ENCODE measurements around the gene HDGF. TPM values are rescaled to one million over a fixed set of nuclear protein-coding genes. Genes with fewer than 3 reads are reported as not detected.

The HDGF gene
- total and polyA plus RNA-seq, 2 donors: 116 to 226 TPM

DNA sequence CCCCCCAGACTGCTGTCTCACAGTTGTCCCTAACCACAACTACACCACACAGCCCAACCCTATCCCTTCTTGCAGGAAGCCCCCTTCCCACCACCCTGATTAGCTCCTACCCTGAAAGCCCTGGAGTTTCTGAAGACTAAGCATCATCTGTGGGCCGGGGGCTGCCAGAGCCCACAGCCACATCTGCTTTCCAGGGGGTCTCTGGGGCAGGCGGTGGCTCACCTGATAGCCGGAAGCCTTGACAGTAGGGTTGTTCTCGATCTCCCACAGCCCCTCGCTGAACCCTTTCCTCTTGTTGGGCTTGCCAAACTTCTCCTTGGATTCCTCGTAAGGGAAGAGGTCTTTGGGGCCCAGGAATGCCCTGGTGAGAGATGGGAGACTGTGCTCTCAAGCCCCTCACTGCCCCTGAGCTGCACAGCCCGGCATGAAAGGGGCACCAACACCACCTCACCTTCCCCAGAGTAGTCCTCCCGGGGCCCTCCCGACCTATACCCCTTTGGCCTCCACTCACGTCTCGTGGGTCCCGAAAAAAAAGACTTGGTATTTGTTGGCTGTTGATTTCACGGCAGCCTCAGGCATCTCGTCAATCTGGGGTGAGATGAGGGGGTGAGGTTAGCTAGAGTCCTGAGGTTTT is 6.6 kb downstream of the HDGF start:
- 81% methylated on average over 14 of the region's 14 CpGs for WGBS
- H3K27ac ChIP-seq (ENCODE audit: low read depth in 1 of 2, low read length in 1 of 2): no peak overlapping the region
- H3K9me3 ChIP-seq (ENCODE audit: control insufficient read depth in 2 of 2, insufficient read depth in 1 of 2, low read length in 1 of 2): no peaks in the 10 kb centered on the region
- H3K4me3 ChIP-seq (ENCODE audit: low read length in 2 of 2): no peak overlapping the region
- peaks cover 30 to 78% of the 10 kb centered on the region in 2 donors for H3K4me1 ChIP-seq (ENCODE audit: control insufficient read depth in 2 of 2, insufficient read depth in 2 of 2, low read length in 2 of 2)
- DNase-seq (ENCODE audit: low read depth in 6 of 9, low spot score in 9 of 9): no peak
- H3K36me3 ChIP-seq (ENCODE audit: control insufficient read depth in 2 of 2, insufficient read depth in 2 of 2, low read length in 1 of 2): peaks cover 27 to 53% of the 10 kb centered on the region in 2 donors
- H3K27me3 ChIP-seq (ENCODE audit: control insufficient read depth in 2 of 2, insufficient read depth in 1 of 2, low read length in 1 of 2): no peaks in the 10 kb centered on the region

DNA sequence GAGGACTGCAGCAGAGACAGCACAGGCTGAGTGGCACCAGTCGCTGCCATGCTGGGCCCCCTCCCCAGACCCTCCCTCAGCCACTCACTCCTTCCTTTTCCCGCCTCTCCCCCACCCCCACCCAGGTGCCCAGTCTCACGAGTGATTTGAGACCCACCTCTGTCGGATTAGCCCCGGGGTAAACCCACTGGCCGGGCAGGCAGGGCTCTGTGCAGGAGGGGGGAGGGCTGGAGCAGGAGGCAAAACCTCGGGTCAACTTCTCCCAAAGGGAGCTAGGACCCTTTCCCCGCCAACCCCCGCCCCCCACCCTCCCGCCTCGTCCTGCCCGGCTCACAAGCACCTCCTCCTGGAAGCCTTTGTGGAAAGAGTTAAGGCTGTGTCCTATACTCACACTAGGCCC is 7.1 kb downstream of the HDGF start:
- Histone ChIP-seq H3K4me1 (ENCODE audit: control insufficient read depth in 2 of 2, insufficient read depth in 2 of 2, low read length in 2 of 2) (peaks cover 27 to 72% of the 10 kb centered on the region in 2 donors), H3K27ac (ENCODE audit: low read depth in 1 of 2, low read length in 1 of 2) (no peak overlapping the region)

GRCh38 chr1:156743367-156744302 is 7.8 kb downstream of the HDGF start:
- Histone ChIP-seq H3K27me3 (ENCODE audit: control insufficient read depth in 2 of 2, insufficient read depth in 1 of 2, low read length in 1 of 2) (no peaks in the 10 kb centered on the region), H3K27ac (ENCODE audit: low read depth in 1 of 2, low read length in 1 of 2) (no peak overlapping the region), H3K4me1 (ENCODE audit: control insufficient read depth in 2 of 2, insufficient read depth in 2 of 2, low read length in 2 of 2) (peaks cover 20 to 65% of the 10 kb centered on the region in 2 donors), H3K9me3 (ENCODE audit: control insufficient read depth in 2 of 2, insufficient read depth in 1 of 2, low read length in 1 of 2) (no peaks in the 10 kb centered on the region), H3K36me3 (ENCODE audit: control insufficient read depth in 2 of 2, insufficient read depth in 2 of 2, low read length in 1 of 2) (peaks cover 27 to 50% of the 10 kb centered on the region in 2 donors), H3K4me3 (ENCODE audit: low read length in 2 of 2) (no peak overlapping the region)
- WGBS: 94% methylated on average over 14 of the region's 14 CpGs
- no peak for DNase-seq (ENCODE audit: low read depth in 6 of 9, low spot score in 9 of 9)

More for the DNA sequence above, 7.1 kb downstream of the HDGF start:
- Histone ChIP-seq H3K27me3 (ENCODE audit: control insufficient read depth in 2 of 2, insufficient read depth in 1 of 2, low read length in 1 of 2) (no peaks in the 10 kb centered on the region), H3K4me3 (ENCODE audit: low read length in 2 of 2) (no peak overlapping the region), H3K9me3 (ENCODE audit: control insufficient read depth in 2 of 2, insufficient read depth in 1 of 2, low read length in 1 of 2) (no peaks in the 10 kb centered on the region), H3K36me3 (ENCODE audit: control insufficient read depth in 2 of 2, insufficient read depth in 2 of 2, low read length in 1 of 2) (peaks cover 27 to 47% of the 10 kb centered on the region in 2 donors)
- no peak for DNase-seq (ENCODE audit: low read depth in 6 of 9, low spot score in 9 of 9)
- 87% methylated on average over 12 of the region's 12 CpGs for WGBS

- 98% methylated on average over 4 of the region's 4 CpGs for WGBS
- Histone ChIP-seq H3K4me1 (ENCODE audit: control insufficient read depth in 2 of 2, insufficient read depth in 2 of 2, low read length in 2 of 2) (peaks cover 12 to 57% of the 10 kb centered on the region in 2 donors), H3K27me3 (ENCODE audit: control insufficient read depth in 2 of 2, insufficient read depth in 1 of 2, low read length in 1 of 2) (no peaks in the 10 kb centered on the region), H3K27ac (ENCODE audit: low read depth in 1 of 2, low read length in 1 of 2) (no peak overlapping the region), H3K4me3 (ENCODE audit: low read length in 2 of 2) (no peak overlapping the region), H3K9me3 (ENCODE audit: control insufficient read depth in 2 of 2, insufficient read depth in 1 of 2, low read length in 1 of 2) (no peaks in the 10 kb centered on the region), H3K36me3 (ENCODE audit: control insufficient read depth in 2 of 2, insufficient read depth in 2 of 2, low read length in 1 of 2) (peaks cover 32 to 53% of the 10 kb centered on the region in 2 donors)
- DNase-seq (ENCODE audit: low read depth in 6 of 9, low spot score in 9 of 9): no peak
Observed at GRCh38 chr1:156742801-156743200, 8.7 kb downstream of the HDGF start.

GRCh38 chr1:156742017-156742416 is 9.5 kb downstream of the HDGF start:
- WGBS: 96% methylated on average over 3 of the region's 3 CpGs
- Histone ChIP-seq H3K4me3 (ENCODE audit: low read length in 2 of 2) (no peak overlapping the region), H3K9me3 (ENCODE audit: control insufficient read depth in 2 of 2, insufficient read depth in 1 of 2, low read length in 1 of 2) (no peaks in the 10 kb centered on the region), H3K27ac (ENCODE audit: low read depth in 1 of 2, low read length in 1 of 2) (peak overlapping the region; percentile 86 to 92), H3K36me3 (ENCODE audit: control insufficient read depth in 2 of 2, insufficient read depth in 2 of 2, low read length in 1 of 2) (peaks cover 40 to 61% of the 10 kb centered on the region in 2 donors), H3K4me1 (ENCODE audit: control insufficient read depth in 2 of 2, insufficient read depth in 2 of 2, low read length in 2 of 2) (peaks cover 7 to 49% of the 10 kb centered on the region in 2 donors), H3K27me3 (ENCODE audit: control insufficient read depth in 2 of 2, insufficient read depth in 1 of 2, low read length in 1 of 2) (no peaks in the 10 kb centered on the region)
- DNase-seq (ENCODE audit: low read depth in 6 of 9, low spot score in 9 of 9): no peak

DNA sequence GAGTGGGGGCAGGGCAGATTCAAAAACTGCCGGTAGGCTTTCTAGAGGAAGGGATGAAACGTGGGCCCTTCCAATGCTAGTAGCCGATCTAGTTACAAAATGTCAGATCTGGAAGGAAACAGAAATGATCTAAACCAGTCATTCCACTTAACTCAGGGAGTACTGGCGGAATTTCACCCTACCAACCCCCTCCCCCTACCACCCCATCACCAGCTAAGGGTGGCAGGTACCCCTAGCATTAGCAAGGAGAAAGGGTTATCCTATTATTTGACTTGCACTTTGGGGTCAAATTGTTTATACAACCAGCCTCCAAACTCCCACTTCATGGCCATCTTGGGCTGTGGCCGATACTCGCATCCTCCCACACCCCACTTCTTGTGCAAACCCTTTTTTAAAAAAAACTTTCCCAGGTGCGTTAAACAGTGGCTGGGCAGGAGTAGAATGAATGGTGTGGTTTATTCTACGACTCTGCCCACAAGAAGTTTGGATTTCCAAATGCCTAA is 9.9 kb downstream of the HDGF start:
- Histone ChIP-seq H3K27me3 (ENCODE audit: control insufficient read depth in 2 of 2, insufficient read depth in 1 of 2, low read length in 1 of 2) (no peaks in the 10 kb centered on the region), H3K9me3 (ENCODE audit: control insufficient read depth in 2 of 2, insufficient read depth in 1 of 2, low read length in 1 of 2) (no peaks in the 10 kb centered on the region), H3K27ac (ENCODE audit: low read depth in 1 of 2, low read length in 1 of 2) (peak overlapping the region; percentile 86 to 92), H3K4me1 (ENCODE audit: control insufficient read depth in 2 of 2, insufficient read depth in 2 of 2, low read length in 2 of 2) (peaks cover 2 to 44% of the 10 kb centered on the region in 2 donors), H3K36me3 (ENCODE audit: control insufficient read depth in 2 of 2, insufficient read depth in 2 of 2, low read length in 1 of 2) (peaks cover 45 to 66% of the 10 kb centered on the region in 2 donors), H3K4me3 (ENCODE audit: low read length in 2 of 2) (peak overlapping the region; percentile 33 to 38)
- WGBS: 58% methylated on average over 8 of the region's 8 CpGs
- peak in 1 of 9 donors; percentile 14 for DNase-seq (ENCODE audit: low read depth in 6 of 9, low spot score in 9 of 9)

GRCh38 chr1:156740741-156741480 is 10.6 kb downstream of the HDGF start, which contains the start of gene MRPL24:
Gene MRPL24, minus strand, starts transcription at chr1:156741088. Its CDS starts 2,384 bp downstream, at chr1:156738704.
- peaks cover 2 to 38% of the 10 kb centered on the region in 2 donors for H3K4me1 ChIP-seq (ENCODE audit: control insufficient read depth in 2 of 2, insufficient read depth in 2 of 2, low read length in 2 of 2)
- peaks cover 45 to 69% of the 10 kb centered on the region in 2 donors for H3K36me3 ChIP-seq (ENCODE audit: control insufficient read depth in 2 of 2, insufficient read depth in 2 of 2, low read length in 1 of 2)
- H3K27me3 ChIP-seq (ENCODE audit: control insufficient read depth in 2 of 2, insufficient read depth in 1 of 2, low read length in 1 of 2): no peaks in the 10 kb centered on the region
- peak within 1 kb of the TSS; percentile 86 to 92 for H3K27ac ChIP-seq (ENCODE audit: low read depth in 1 of 2, low read length in 1 of 2)
- no peaks in the 10 kb centered on the region for H3K9me3 ChIP-seq (ENCODE audit: control insufficient read depth in 2 of 2, insufficient read depth in 1 of 2, low read length in 1 of 2)
- peak within 1 kb of the TSS; percentile 57 to 67 for H3K4me3 ChIP-seq (ENCODE audit: low read length in 2 of 2)
- under 1% methylated on average over 38 of the region's 38 CpGs for WGBS
- DNase-seq (ENCODE audit: low read depth in 6 of 9, low spot score in 9 of 9): peak; percentile 95 to 100 (median 99)

DNA sequence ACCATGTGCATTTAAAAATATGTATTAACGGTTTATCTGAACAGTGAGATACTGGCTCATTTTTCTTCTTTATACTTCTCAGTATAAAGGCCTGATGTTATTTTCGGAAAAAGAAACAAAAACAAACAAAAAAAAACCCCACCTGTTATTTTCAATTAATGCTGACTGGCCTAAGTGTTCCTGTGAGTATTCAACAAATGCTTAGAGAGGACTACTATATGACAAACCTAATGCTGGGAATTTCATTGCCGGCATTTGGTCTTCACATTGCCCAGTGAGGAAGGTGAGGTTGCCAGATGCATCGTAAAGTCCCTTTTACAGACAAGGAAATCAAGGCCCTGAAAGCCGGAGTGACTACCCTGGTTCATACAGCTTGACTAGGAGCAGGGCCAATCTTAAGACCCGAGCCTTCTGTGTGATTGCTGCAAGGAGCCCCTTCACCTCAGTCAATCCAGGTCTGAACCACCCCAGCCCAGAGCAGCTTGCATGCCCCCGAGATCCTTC is 11.2 kb downstream of the HDGF start:
- DNase-seq (ENCODE audit: low read depth in 6 of 9, low spot score in 9 of 9): no peak
- Histone ChIP-seq H3K4me1 (ENCODE audit: control insufficient read depth in 2 of 2, insufficient read depth in 2 of 2, low read length in 2 of 2) (peaks cover 2 to 32% of the 10 kb centered on the region in 2 donors), H3K9me3 (ENCODE audit: control insufficient read depth in 2 of 2, insufficient read depth in 1 of 2, low read length in 1 of 2) (no peaks in the 10 kb centered on the region), H3K36me3 (ENCODE audit: control insufficient read depth in 2 of 2, insufficient read depth in 2 of 2, low read length in 1 of 2) (peaks cover 45 to 65% of the 10 kb centered on the region in 2 donors), H3K27me3 (ENCODE audit: control insufficient read depth in 2 of 2, insufficient read depth in 1 of 2, low read length in 1 of 2) (no peaks in the 10 kb centered on the region), H3K4me3 (ENCODE audit: low read length in 2 of 2) (peak overlapping the region; percentile 57 to 67), H3K27ac (ENCODE audit: low read depth in 1 of 2, low read length in 1 of 2) (peak overlapping the region; percentile 45 to 69)
- 36% methylated on average over 7 of the region's 7 CpGs for WGBS
